IPS-18a (cell line): ENCODE results near the gene DLD.
"Not testable (repeated sequence)": the region's sequence is repeated elsewhere in the genome, so short reads cannot be mapped to it uniquely, and the experiment has no call there.

Experiments
- H3K27ac ChIP-seq: one replicate; pipeline ENCODE4 v1.5.1; 2013; ENCODE audit warnings: low read length
- H3K27me3 ChIP-seq: one replicate; pipeline ENCODE4 v1.6.1; 2013; ENCODE audit warnings: mild to moderate bottlenecking, low read length; ENCODE audit not compliant: control insufficient read depth, insufficient read depth
- H3K36me3 ChIP-seq: one replicate; pipeline ENCODE4 v1.6.1; 2013; ENCODE audit warnings: low read depth, low read length; ENCODE audit not compliant: control insufficient read depth
- H3K4me1 ChIP-seq: one replicate; pipeline ENCODE4 v1.6.1; 2013; ENCODE audit warnings: low read depth, low read length; ENCODE audit not compliant: control insufficient read depth
- H3K4me3 ChIP-seq: one replicate; pipeline ENCODE4 v1.5.1; 2013; ENCODE audit warnings: low read length
- H3K9ac ChIP-seq: one replicate; pipeline ENCODE4 v1.6.1; 2013; ENCODE audit warnings: mild to moderate bottlenecking, low read length, moderate library complexity
- H3K9me3 ChIP-seq: one replicate; pipeline ENCODE4 v1.6.1; 2013; ENCODE audit warnings: low read depth, low read length; ENCODE audit not compliant: control insufficient read depth

The DLD gene, protein sequence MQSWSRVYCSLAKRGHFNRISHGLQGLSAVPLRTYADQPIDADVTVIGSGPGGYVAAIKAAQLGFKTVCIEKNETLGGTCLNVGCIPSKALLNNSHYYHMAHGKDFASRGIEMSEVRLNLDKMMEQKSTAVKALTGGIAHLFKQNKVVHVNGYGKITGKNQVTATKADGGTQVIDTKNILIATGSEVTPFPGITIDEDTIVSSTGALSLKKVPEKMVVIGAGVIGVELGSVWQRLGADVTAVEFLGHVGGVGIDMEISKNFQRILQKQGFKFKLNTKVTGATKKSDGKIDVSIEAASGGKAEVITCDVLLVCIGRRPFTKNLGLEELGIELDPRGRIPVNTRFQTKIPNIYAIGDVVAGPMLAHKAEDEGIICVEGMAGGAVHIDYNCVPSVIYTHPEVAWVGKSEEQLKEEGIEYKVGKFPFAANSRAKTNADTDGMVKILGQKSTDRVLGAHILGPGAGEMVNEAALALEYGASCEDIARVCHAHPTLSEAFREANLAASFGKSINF

GRCh38 chr7:107890962-107891635 is at the start of gene DLD:
Gene DLD, plus strand, starts transcription at chr7:107891183. Its CDS starts 68 bp downstream, at chr7:107891251.
- Histone ChIP-seq H3K36me3 (peaks cover 30% of the 10 kb centered on the region), H3K9ac (peak within 1 kb of the TSS; percentile 67), H3K27ac (no peak within 1 kb of the TSS), H3K27me3 (no peaks in the 10 kb centered on the region), H3K4me1 (peaks cover 9% of the 10 kb centered on the region), H3K4me3 (peak within 1 kb of the TSS; percentile 80), H3K9me3 (no peaks in the 10 kb centered on the region)

- Histone ChIP-seq H3K27me3 (no peaks in the 10 kb centered on the region), H3K9me3 (no peaks in the 10 kb centered on the region), H3K4me1 (no peaks in the 10 kb centered on the region), H3K9ac (no peak overlapping the region), H3K27ac (no peak overlapping the region), H3K36me3 (no peaks in the 10 kb centered on the region), H3K4me3 (no peak overlapping the region)
These were observed 48.8 kb upstream of the DLD start for GRCh38 chr7:107842213-107842612.

DNA sequence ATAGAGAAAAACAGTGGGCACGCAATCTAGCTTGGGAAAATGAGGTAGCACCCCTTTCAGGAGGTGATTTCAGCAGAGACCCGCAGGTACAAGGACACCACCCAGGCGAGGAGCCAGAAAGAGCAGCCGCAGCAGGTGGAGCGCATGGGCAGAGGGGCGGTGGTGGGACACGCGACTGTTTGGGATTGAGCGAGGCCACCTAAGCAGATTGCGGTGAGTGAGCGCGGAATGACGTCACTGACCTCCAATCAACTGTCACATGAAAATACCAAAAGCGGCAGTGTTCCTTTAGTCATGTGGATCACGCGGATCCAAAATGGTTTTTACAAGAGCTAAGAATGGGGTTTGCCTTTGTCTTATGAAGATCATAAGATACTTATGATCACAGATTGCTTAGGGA is 47.8 kb upstream of the DLD start:
- no peaks in the 10 kb centered on the region for H3K4me1 ChIP-seq
- no peaks in the 10 kb centered on the region for H3K27me3 ChIP-seq
- H3K27ac ChIP-seq = no peak overlapping the region
- H3K9ac ChIP-seq = no peak overlapping the region
- no peak overlapping the region for H3K4me3 ChIP-seq
- no peaks in the 10 kb centered on the region for H3K36me3 ChIP-seq
- H3K9me3 ChIP-seq = no peaks in the 10 kb centered on the region

DNA sequence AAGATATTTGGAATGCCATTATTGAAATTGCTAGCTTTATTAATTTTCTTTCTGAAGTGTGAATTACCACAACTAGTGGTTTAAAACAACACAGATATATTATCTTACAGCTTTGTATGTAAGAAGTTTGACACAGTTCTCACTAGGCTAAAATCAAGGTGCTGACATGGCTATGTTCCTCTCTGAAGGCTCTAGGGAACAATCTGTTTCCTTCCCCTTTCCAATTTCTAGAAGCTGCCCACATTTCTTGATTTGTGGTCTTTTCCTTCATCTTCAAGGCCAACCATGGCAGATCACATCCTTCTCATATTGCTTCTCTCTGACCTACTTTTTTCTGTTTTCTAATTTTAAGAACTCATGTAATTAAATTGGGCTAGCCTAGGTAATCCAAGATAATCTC is 44.7 kb upstream of the DLD start:
- no peaks in the 10 kb centered on the region for H3K27me3 ChIP-seq
- no peaks in the 10 kb centered on the region for H3K36me3 ChIP-seq
- H3K27ac ChIP-seq = no peak overlapping the region
- no peak overlapping the region for H3K9ac ChIP-seq
- H3K9me3 ChIP-seq = no peaks in the 10 kb centered on the region
- H3K4me3 ChIP-seq = no peak overlapping the region
- H3K4me1 ChIP-seq = no peaks in the 10 kb centered on the region

GRCh38 chr7:107847168-107847835 is 43.7 kb upstream of the DLD start:
- H3K4me1 ChIP-seq = no peaks in the 10 kb centered on the region
- no peaks in the 10 kb centered on the region for H3K27me3 ChIP-seq
- no peaks in the 10 kb centered on the region for H3K9me3 ChIP-seq
- no peak overlapping the region for H3K27ac ChIP-seq
- H3K36me3 ChIP-seq = no peaks in the 10 kb centered on the region
- H3K9ac ChIP-seq = no peak overlapping the region
- no peak overlapping the region for H3K4me3 ChIP-seq

- not testable (repeated sequence) for H3K4me3 ChIP-seq, H3K4me1 ChIP-seq, H3K9ac ChIP-seq, H3K9me3 ChIP-seq, H3K36me3 ChIP-seq, H3K27ac ChIP-seq, H3K27me3 ChIP-seq
These were observed 43.2 kb upstream of the DLD start for GRCh38 chr7:107847836-107848175.

- not testable (repeated sequence) for H3K4me1 ChIP-seq, H3K4me3 ChIP-seq, H3K9ac ChIP-seq, H3K36me3 ChIP-seq, H3K27ac ChIP-seq, H3K9me3 ChIP-seq, H3K27me3 ChIP-seq
These were observed 42.8 kb upstream of the DLD start for GRCh38 chr7:107848211-107848610.

GRCh38 chr7:107850216-107850615 is 40.8 kb upstream of the DLD start:
- Histone ChIP-seq H3K27me3 (no peaks in the 10 kb centered on the region), H3K4me3 (no peak overlapping the region), H3K36me3 (no peaks in the 10 kb centered on the region), H3K9me3 (no peaks in the 10 kb centered on the region), H3K27ac (no peak overlapping the region), H3K4me1 (no peaks in the 10 kb centered on the region), H3K9ac (no peak overlapping the region)

- Histone ChIP-seq H3K9ac (no peak overlapping the region), H3K4me3 (no peak overlapping the region), H3K36me3 (no peaks in the 10 kb centered on the region), H3K27ac (no peak overlapping the region), H3K9me3 (no peaks in the 10 kb centered on the region), H3K27me3 (no peaks in the 10 kb centered on the region), H3K4me1 (no peaks in the 10 kb centered on the region)
These were observed 40.3 kb upstream of the DLD start for GRCh38 chr7:107850643-107851042.

DNA sequence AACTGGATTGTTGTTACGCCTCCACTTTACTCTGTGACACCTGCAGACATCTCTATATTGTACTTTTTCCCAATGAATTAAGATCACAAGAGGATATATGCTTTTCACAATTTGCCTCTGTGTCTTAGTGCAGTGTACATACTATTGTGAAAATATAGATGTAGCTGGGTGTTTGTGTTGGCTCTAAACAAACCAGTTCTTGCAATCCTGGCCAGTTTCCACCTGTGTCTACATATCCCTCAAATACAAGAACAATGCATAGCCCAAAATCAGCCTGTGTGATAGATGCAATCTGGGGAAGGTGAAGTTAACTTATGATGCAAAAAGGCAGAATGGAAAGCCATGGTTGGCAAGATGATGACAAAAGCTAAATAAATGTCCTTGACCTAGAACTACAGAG is 36.5 kb upstream of the DLD start:
- no peak overlapping the region for H3K27ac ChIP-seq

GRCh38 chr7:107854989-107855388 is 36.0 kb upstream of the DLD start:
- H3K36me3 ChIP-seq = no peaks in the 10 kb centered on the region
- H3K27me3 ChIP-seq = no peaks in the 10 kb centered on the region
- no peaks in the 10 kb centered on the region for H3K9me3 ChIP-seq
- no peak overlapping the region for H3K4me3 ChIP-seq
- no peaks in the 10 kb centered on the region for H3K4me1 ChIP-seq
- no peak overlapping the region for H3K27ac ChIP-seq
- no peak overlapping the region for H3K9ac ChIP-seq

More for the DNA sequence above, 36.5 kb upstream of the DLD start:
- H3K9me3 ChIP-seq = no peaks in the 10 kb centered on the region
- H3K9ac ChIP-seq = no peak overlapping the region
- H3K36me3 ChIP-seq = no peaks in the 10 kb centered on the region
- no peak overlapping the region for H3K4me3 ChIP-seq
- no peaks in the 10 kb centered on the region for H3K4me1 ChIP-seq
- H3K27me3 ChIP-seq = no peaks in the 10 kb centered on the region
